ENCODE measurements around the gene CC2D1B.

Gene CC2D1B

GRCh38 chr1:52359676-52360594 lies 6.1 kb downstream of the CC2D1B start:
- no peak for DNase-seq

- no peak for DNase-seq
Observed at GRCh38 chr1:52358851-52359497, 7.0 kb downstream of the CC2D1B start.

GRCh38 chr1:52357397-52357796 lies 8.6 kb downstream of the CC2D1B start:
- no peak for DNase-seq

- no peak for DNase-seq
Observed at GRCh38 chr1:52356818-52357355, 9.1 kb downstream of the CC2D1B start.

- no peak for DNase-seq
Observed at GRCh38 chr1:52355847-52356505, 10.0 kb downstream of the CC2D1B start.

- no peak for DNase-seq
Observed at GRCh38 chr1:52355436-52355835, 10.6 kb downstream of the CC2D1B start.

GRCh38 chr1:52352690-52353089 lies 13.3 kb downstream of the CC2D1B start:
- DNase-seq = no peak

- DNase-seq = no peak
Observed at GRCh38 chr1:52348704-52349300, 17.2 kb downstream of the CC2D1B start.

- DNase-seq = no peak
Observed at GRCh38 chr1:52346653-52347052, 19.4 kb downstream of the CC2D1B start.

GRCh38 chr1:52345252-52345651 lies 20.8 kb downstream of the CC2D1B start:
- no peak for DNase-seq

GRCh38 chr1:52343979-52344378 lies 22.0 kb downstream of the CC2D1B start:
- no peak for DNase-seq

GRCh38 chr1:52341655-52342260 lies 24.2 kb downstream of the CC2D1B start:
- no peak for DNase-seq

- no peak for DNase-seq
Observed at GRCh38 chr1:52337439-52337838, 28.6 kb downstream of the CC2D1B start.

GRCh38 chr1:52334906-52335528 lies 31.0 kb downstream of the CC2D1B start:
- no peak for DNase-seq

GRCh38 chr1:52332411-52332810 lies 33.6 kb downstream of the CC2D1B start:
- no peak for DNase-seq

GRCh38 chr1:52328615-52329014 lies 37.4 kb downstream of the CC2D1B start:
- DNase-seq = no peak

GRCh38 chr1:52325786-52326185 lies 40.2 kb downstream of the CC2D1B start:
- DNase-seq = no peak

GRCh38 chr1:52323731-52324130 lies 42.3 kb downstream of the CC2D1B start:
- DNase-seq = no peak

GRCh38 chr1:52321061-52321460 lies 44.9 kb downstream of the CC2D1B start:
- no peak for DNase-seq

GRCh38 chr1:52306227-52307006 lies 59.6 kb downstream of the CC2D1B start:
- no peak for DNase-seq

Data from DMS 273 treated with DMSO at 0.1 percent for 48 hours (cell line).